SK-N-SH treated with all-trans-retinoic acid at 6 μM for 48 hours (cell line): ENCODE data around the gene CDR2L.

Experiments used
- ATAC-seq: fragments of 200-7000 bp; cut with Tn5 transposase; 3 replicates; pipeline ENCODE4 v1.9.1; 2020; ENCODE audit warnings: mild to moderate bottlenecking, moderate library complexity
- ARNTL ChIP-seq: fragments of 450-650 bp; formaldehyde crosslinking; IDR thresholded peaks from 2 replicates; pipeline ENCODE4 v1.5.0; 2020; ENCODE audit warnings: low read depth, mild to moderate bottlenecking, moderate library complexity, borderline replicate concordance
- BACH2 ChIP-seq: fragments of 250-450 bp; sonication (Bioruptor Pico); IDR thresholded peaks from 2 replicates; pipeline ENCODE4 v1.9.0; 2021; ENCODE audit warnings: mild to moderate bottlenecking, borderline replicate concordance
- CREB5 ChIP-seq: fragments of 250-450 bp; sonication (Bioruptor Pico); IDR thresholded peaks from 2 replicates; pipeline ENCODE4 v1.5.1; 2020; ENCODE audit warnings: low read depth, mild to moderate bottlenecking, moderate library complexity
- CSDC2 ChIP-seq: fragments of 250-450 bp; sonication (Bioruptor Pico); IDR thresholded peaks from 2 replicates; pipeline ENCODE4 v1.5.0; 2020; ENCODE audit warnings: mild to moderate bottlenecking, moderate library complexity
- ESRRG ChIP-seq: fragments of 250-450 bp; sonication (Bioruptor Pico); IDR thresholded peaks from 2 replicates; pipeline ENCODE4 v1.6.1; 2021; ENCODE audit warnings: mild to moderate bottlenecking
- GLIS3 ChIP-seq: fragments of 250-450 bp; sonication (Bioruptor Pico); IDR thresholded peaks from 2 replicates; pipeline ENCODE4 v1.5.0; 2020; ENCODE audit warnings: mild to moderate bottlenecking, moderate library complexity
- ISL1 ChIP-seq: fragments of 250-450 bp; sonication (Bioruptor Pico); IDR thresholded peaks from 2 replicates; pipeline ENCODE4 v2.1.2; 2022; ENCODE audit warnings: mild to moderate bottlenecking, moderate library complexity
- OSR1 ChIP-seq: fragments of 250-450 bp; sonication (Bioruptor Pico); IDR thresholded peaks from 2 replicates; pipeline ENCODE4 v1.8.0; 2022; ENCODE audit warnings: moderate library complexity, mild to moderate bottlenecking, inconsistent platforms
- PATZ1 ChIP-seq: fragments of 250-450 bp; sonication (Bioruptor Pico); IDR thresholded peaks from 2 replicates; pipeline ENCODE4 v1.8.0; 2020; ENCODE audit warnings: mild to moderate bottlenecking, moderate library complexity, borderline replicate concordance
- POU6F1 ChIP-seq: fragments of 250-450 bp; sonication (Bioruptor Pico); IDR thresholded peaks from 2 replicates; pipeline ENCODE4 v1.8.0; 2021; ENCODE audit warnings: low read depth, mild to moderate bottlenecking, moderate library complexity, borderline replicate concordance
- PPARA ChIP-seq: fragments of 250-450 bp; sonication (Bioruptor Pico); IDR thresholded peaks from 2 replicates; pipeline ENCODE4 v1.5.0; 2020; ENCODE audit warnings: mild to moderate bottlenecking, borderline replicate concordance
- RARB ChIP-seq: fragments of 250-450 bp; sonication (Bioruptor Pico); IDR thresholded peaks from 2 replicates; pipeline ENCODE4 v1.8.0; 2021; ENCODE audit warnings: mild to moderate bottlenecking, moderate library complexity
- SNAI2 ChIP-seq: fragments of 250-450 bp; sonication (Bioruptor Pico); IDR thresholded peaks from 2 replicates; pipeline ENCODE4 v1.5.0; 2020; ENCODE audit warnings: mild to moderate bottlenecking, moderate library complexity
- TCF4 ChIP-seq: fragments of 250-450 bp; sonication (Bioruptor Pico); IDR thresholded peaks from 2 replicates; pipeline ENCODE4 v1.8.0; 2021; ENCODE audit warnings: mild to moderate bottlenecking, moderate library complexity, borderline replicate concordance
- TOX ChIP-seq: fragments of 250-450 bp; sonication (Bioruptor Pico); IDR thresholded peaks from 2 replicates; pipeline ENCODE4 v1.8.0; 2021; ENCODE audit warnings: mild to moderate bottlenecking, moderate library complexity, borderline replicate concordance
- TSHZ2 ChIP-seq: fragments of 250-450 bp; sonication (Bioruptor Pico); IDR thresholded peaks from 2 replicates; pipeline ENCODE4 v1.5.0; 2020; ENCODE audit warnings: mild to moderate bottlenecking, moderate library complexity
- ZC3H10 ChIP-seq: fragments of 250-450 bp; sonication (Bioruptor Pico); IDR thresholded peaks from 2 replicates; pipeline ENCODE4 v1.5.1; 2021; ENCODE audit warnings: mild to moderate bottlenecking, moderate library complexity
- ZFP3 ChIP-seq: fragments of 250-450 bp; sonication (Bioruptor Pico); IDR thresholded peaks from 2 replicates; pipeline ENCODE4 v1.5.0; 2020; ENCODE audit warnings: mild to moderate bottlenecking, moderate library complexity
- ZFP30 ChIP-seq: fragments of 450-650 bp; formaldehyde crosslinking; IDR thresholded peaks from 2 replicates; pipeline ENCODE4 v1.5.0; 2022; ENCODE audit warnings: mild to moderate bottlenecking, moderate library complexity
- ZNF565 ChIP-seq: fragments of 450-650 bp; formaldehyde crosslinking; conservative IDR thresholded peaks from 2 replicates; pipeline ENCODE4 v1.5.0; 2020; ENCODE audit warnings: low read depth, mild to moderate bottlenecking, moderate library complexity
- ZNF70 ChIP-seq: fragments of 450-650 bp; formaldehyde crosslinking; IDR thresholded peaks from 2 replicates; pipeline ENCODE4 v1.5.0; 2020; ENCODE audit warnings: mild to moderate bottlenecking, moderate library complexity
- ZNF8 ChIP-seq: fragments of 450-650 bp; formaldehyde crosslinking; IDR thresholded peaks from 2 replicates; pipeline ENCODE4 v1.5.0; 2020; ENCODE audit warnings: mild to moderate bottlenecking, moderate library complexity

CDR2L gene

GRCh38 chr17:75047398-75048098, 60.1 kb downstream of the CDR2L start:
- TF ChIP-seq ZNF8 (CRISPR knock-in tag) (no peak), OSR1 (no peak), ZC3H10 (CRISPR knock-in tag) (no peak), POU6F1 (CRISPR knock-in tag) (no peak), PPARA (CRISPR knock-in tag) (no peak), GLIS3 (CRISPR knock-in tag) (no peak), ZNF565 (CRISPR knock-in tag) (no peak), ZFP30 (no peak), SNAI2 (CRISPR knock-in tag) (no peak), TSHZ2 (CRISPR knock-in tag) (no peak), ARNTL (no peak), CREB5 (CRISPR knock-in tag) (no peak), TCF4 (no peak), ZNF70 (CRISPR knock-in tag) (no peak), RARB (CRISPR knock-in tag) (no peak), BACH2 (CRISPR knock-in tag) (no peak)
- no peak for ATAC-seq

GRCh38 chr17:75048249-75048878, 60.9 kb downstream of the CDR2L start:
- TF ChIP-seq ZNF8 (CRISPR knock-in tag) (no peak), CSDC2 (CRISPR knock-in tag) (no peak), TCF4 (no peak), OSR1 (no peak), PPARA (CRISPR knock-in tag) (no peak), RARB (CRISPR knock-in tag) (no peak), ZNF70 (CRISPR knock-in tag) (no peak), POU6F1 (CRISPR knock-in tag) (no peak), ESRRG (CRISPR knock-in tag) (no peak), ARNTL (no peak), ZFP3 (CRISPR knock-in tag) (no peak), ZNF565 (CRISPR knock-in tag) (no peak), SNAI2 (CRISPR knock-in tag) (no peak), GLIS3 (CRISPR knock-in tag) (no peak), BACH2 (CRISPR knock-in tag) (no peak), ISL1 (CRISPR knock-in tag) (no peak), ZFP30 (no peak), CREB5 (CRISPR knock-in tag) (no peak), TOX (CRISPR knock-in tag) (no peak), PATZ1 (CRISPR knock-in tag) (no peak)
- ATAC-seq, result no peak
